HEK293 (cell line): ENCODE results near the gene SLC46A2.

Experiments used
- CTCF ChIA-PET: fragments of 350-600 bp; formaldehyde crosslinking; extraction: SDS; loops from one replicate; lab custom pipeline; 2021; ENCODE audit warnings: antibody characterized with exemption; lab: Yijun Ruan, JAX
- POLR2A ChIA-PET: fragments of 300-600 bp; formaldehyde crosslinking; extraction: SDS; loops from one replicate; lab custom pipeline; 2020; ENCODE audit warnings: antibody characterized with exemption, inconsistent platforms; lab: Yijun Ruan, JAX
- H3K27ac ChIP-seq: fragments of 200-500 bp; sonication (Bioruptor generic); 2 replicates; pipeline ENCODE4 v1.5.1; 2014; ENCODE audit warnings: low read depth, low read length, control low read depth, inconsistent platforms; ENCODE audit errors: extremely low read depth
- H3K36me3 ChIP-seq, 2 experiments: fragments of 200-500 bp in 1 of 2; sonication (Bioruptor generic) in 1 of 2; 1 replicate in 1 of 2; 2 replicates in 1 of 2; pipeline ENCODE4 v1.5.1; 2014 to 2017; ENCODE audit warnings: inconsistent platforms in 2 of 2, low read length in 2 of 2; ENCODE audit not compliant: control insufficient read depth in 2 of 2, insufficient read depth in 1 of 2
- H3K4me1 ChIP-seq: fragments of 200-500 bp; sonication (Bioruptor generic); 2 replicates; pipeline ENCODE4 v1.5.1; 2014; ENCODE audit warnings: mild to moderate bottlenecking, low read length, inconsistent platforms; ENCODE audit not compliant: control insufficient read depth, insufficient read depth
- H3K4me3 ChIP-seq: 2 replicates; pipeline ENCODE4 v1.5.1; 2011; ENCODE audit warnings: low read depth, mild to moderate bottlenecking, control low read depth, low read length, moderate library complexity
- H3K9me3 ChIP-seq: fragments of 200-500 bp; sonication (Bioruptor generic); 2 replicates; pipeline ENCODE4 v1.5.1; 2014; ENCODE audit warnings: low read depth, low read length, inconsistent platforms; ENCODE audit not compliant: control insufficient read depth, insufficient read depth
- BCL11B ChIP-seq: fragments of 450-650 bp; formaldehyde crosslinking; IDR thresholded peaks from 2 replicates; pipeline ENCODE4 v1.5.1; 2016; ENCODE audit warnings: low read depth, missing biosample characterization, missing genetic modification characterization
- HOXA7 ChIP-seq: sonication (generic); formaldehyde crosslinking; IDR thresholded peaks from 2 replicates; pipeline ENCODE4 v1.8.1; 2022; ENCODE audit warnings: missing genetic modification reagents, borderline replicate concordance
- KLF16 ChIP-seq: fragments of 450-650 bp; formaldehyde crosslinking; IDR thresholded peaks from 2 replicates; pipeline ENCODE4 v1.5.1; 2017; ENCODE audit warnings: missing biosample characterization, missing genetic modification characterization
- MEIS1 ChIP-seq: sonication (generic); formaldehyde crosslinking; IDR thresholded peaks from 2 replicates; pipeline ENCODE4 v1.8.1; 2022; ENCODE audit warnings: missing genetic modification reagents, mild to moderate bottlenecking, borderline replicate concordance
- SETDB1 ChIP-seq: IDR thresholded peaks from one replicate; pipeline ENCODE4 v1.6.1; 2017; ENCODE audit warnings: mild to moderate bottlenecking, low read length, moderate library complexity, mixed read lengths; ENCODE audit not compliant: insufficient read length
- TRIM28 ChIP-seq: IDR thresholded peaks from 2 replicates; pipeline ENCODE4 v1.6.1; 2011; ENCODE audit warnings: low read length, control low read depth, borderline replicate concordance
- ZFP41 ChIP-seq: fragments of 450-650 bp; formaldehyde crosslinking; IDR thresholded peaks from 2 replicates; pipeline ENCODE4 v1.5.1; 2016; ENCODE audit warnings: missing biosample characterization, missing genetic modification characterization, borderline replicate concordance
- ZFP69B ChIP-seq: fragments of 450-650 bp; formaldehyde crosslinking; IDR thresholded peaks from 2 replicates; pipeline ENCODE4 v1.5.1; 2016; ENCODE audit warnings: missing biosample characterization, missing genetic modification characterization
- ZNF112 ChIP-seq: fragments of 450-650 bp; formaldehyde crosslinking; IDR thresholded peaks from 2 replicates; pipeline ENCODE4 v1.5.0; 2017; ENCODE audit warnings: missing biosample characterization, missing genetic modification characterization
- ZNF121 ChIP-seq: fragments of 450-650 bp; formaldehyde crosslinking; IDR thresholded peaks from 2 replicates; pipeline ENCODE4 v1.5.1; 2016; ENCODE audit warnings: missing biosample characterization, missing genetic modification characterization
- ZNF140 ChIP-seq: fragments of 450-650 bp; formaldehyde crosslinking; IDR thresholded peaks from 2 replicates; pipeline ENCODE4 v1.5.1; 2016; ENCODE audit warnings: missing biosample characterization, missing genetic modification characterization
- ZNF169 ChIP-seq: fragments of 450-650 bp; formaldehyde crosslinking; IDR thresholded peaks from 2 replicates; pipeline ENCODE4 v1.5.1; 2016; ENCODE audit warnings: missing biosample characterization, missing genetic modification characterization
- ZNF223 ChIP-seq: fragments of 450-650 bp; formaldehyde crosslinking; IDR thresholded peaks from 2 replicates; pipeline ENCODE4 v1.5.1; 2016; ENCODE audit warnings: missing biosample characterization, missing genetic modification characterization
- ZNF292 ChIP-seq: fragments of 450-650 bp; formaldehyde crosslinking; IDR thresholded peaks from 2 replicates; pipeline ENCODE4 v1.5.1; 2016; ENCODE audit warnings: low read depth, missing biosample characterization, missing genetic modification characterization, borderline replicate concordance
- ZNF335 ChIP-seq: fragments of 450-650 bp; formaldehyde crosslinking; conservative IDR thresholded peaks from 2 replicates; pipeline ENCODE4 v1.5.1; 2016; ENCODE audit warnings: missing biosample characterization, missing genetic modification characterization
- ZNF37A ChIP-seq: fragments of 450-650 bp; IDR thresholded peaks from 2 replicates; pipeline ENCODE4 v1.5.1; 2018; ENCODE audit warnings: missing biosample characterization, missing genetic modification characterization
- ZNF433 ChIP-seq: fragments of 450-650 bp; formaldehyde crosslinking; IDR thresholded peaks from 2 replicates; pipeline ENCODE4 v1.5.1; 2016; ENCODE audit warnings: missing biosample characterization, missing genetic modification characterization, low read depth
- ZNF544 ChIP-seq: fragments of 450-650 bp; formaldehyde crosslinking; IDR thresholded peaks from 2 replicates; pipeline ENCODE4 v1.5.0; 2017; ENCODE audit warnings: missing biosample characterization, missing genetic modification characterization
- ZNF548 ChIP-seq: fragments of 450-650 bp; formaldehyde crosslinking; IDR thresholded peaks from 2 replicates; pipeline ENCODE4 v1.5.1; 2016; ENCODE audit warnings: missing biosample characterization, missing genetic modification characterization
- ZNF549 ChIP-seq: fragments of 450-650 bp; IDR thresholded peaks from 2 replicates; pipeline ENCODE4 v1.5.1; 2018; ENCODE audit warnings: missing biosample characterization, missing genetic modification characterization, mild to moderate bottlenecking, inconsistent platforms, moderate library complexity
- ZNF621 ChIP-seq: fragments of 450-650 bp; formaldehyde crosslinking; IDR thresholded peaks from 2 replicates; pipeline ENCODE4 v1.5.1; 2017; ENCODE audit warnings: missing biosample characterization, missing genetic modification characterization
- ZNF843 ChIP-seq: fragments of 450-650 bp; formaldehyde crosslinking; IDR thresholded peaks from 2 replicates; pipeline ENCODE4 v1.5.1; 2016; ENCODE audit warnings: missing biosample characterization, missing genetic modification characterization
- TF ChIP-seq, protein P1 (sequence below): fragments of 450-650 bp; formaldehyde crosslinking; IDR thresholded peaks from 2 replicates; pipeline ENCODE4 v1.5.1; 2016; ENCODE audit warnings: missing biosample characterization, missing genetic modification characterization
- TF ChIP-seq, protein P2 (sequence below): fragments of 450-650 bp; formaldehyde crosslinking; IDR thresholded peaks from 2 replicates; pipeline ENCODE4 v1.5.1; 2016; ENCODE audit warnings: missing biosample characterization, missing genetic modification characterization
- TF ChIP-seq, protein P3 (sequence below): fragments of 450-650 bp; formaldehyde crosslinking; IDR thresholded peaks from 2 replicates; pipeline ENCODE4 v1.5.0; 2017; ENCODE audit warnings: missing biosample characterization, missing genetic modification characterization, borderline replicate concordance
- TF ChIP-seq, protein P4 (sequence below): fragments of 450-650 bp; formaldehyde crosslinking; IDR thresholded peaks from 2 replicates; pipeline ENCODE4 v1.5.1; 2016; ENCODE audit warnings: missing biosample characterization, missing genetic modification characterization
- TF ChIP-seq, protein P5 (sequence below): fragments of 450-650 bp; formaldehyde crosslinking; IDR thresholded peaks from 2 replicates; pipeline ENCODE4 v1.5.1; 2016; ENCODE audit warnings: missing biosample characterization, missing genetic modification characterization

SLC46A2 gene

GRCh38 chr9:112861155-112861554 lies 29.5 kb downstream of the SLC46A2 start:
- no peak for TF ChIP-seq ZFP41 (tag by site-specific recombination)
- TF ChIP-seq ZNF223 (tag by site-specific recombination): no peak
- TF ChIP-seq, protein P1, sequence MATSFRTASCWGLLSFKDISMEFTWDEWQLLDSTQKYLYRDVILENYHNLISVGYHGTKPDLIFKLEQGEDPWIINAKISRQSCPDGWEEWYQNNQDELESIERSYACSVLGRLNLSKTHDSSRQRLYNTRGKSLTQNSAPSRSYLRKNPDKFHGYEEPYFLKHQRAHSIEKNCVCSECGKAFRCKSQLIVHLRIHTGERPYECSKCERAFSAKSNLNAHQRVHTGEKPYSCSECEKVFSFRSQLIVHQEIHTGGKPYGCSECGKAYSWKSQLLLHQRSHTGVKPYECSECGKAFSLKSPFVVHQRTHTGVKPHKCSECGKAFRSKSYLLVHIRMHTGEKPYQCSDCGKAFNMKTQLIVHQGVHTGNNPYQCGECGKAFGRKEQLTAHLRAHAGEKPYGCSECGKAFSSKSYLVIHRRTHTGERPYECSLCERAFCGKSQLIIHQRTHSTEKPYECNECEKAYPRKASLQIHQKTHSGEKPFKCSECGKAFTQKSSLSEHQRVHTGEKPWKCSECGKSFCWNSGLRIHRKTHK (tag by site-specific recombination): no peak
- TF ChIP-seq ZNF548 (tag by site-specific recombination): no peak
- no peak for TF ChIP-seq ZNF335 (tag by site-specific recombination)
- TF ChIP-seq ZNF292 (tag by site-specific recombination): no peak
- TF ChIP-seq KLF16: no peak
- no peak for TF ChIP-seq ZNF621
- no peak for TF ChIP-seq ZNF843 (tag by site-specific recombination)
- TF ChIP-seq, protein P2, sequence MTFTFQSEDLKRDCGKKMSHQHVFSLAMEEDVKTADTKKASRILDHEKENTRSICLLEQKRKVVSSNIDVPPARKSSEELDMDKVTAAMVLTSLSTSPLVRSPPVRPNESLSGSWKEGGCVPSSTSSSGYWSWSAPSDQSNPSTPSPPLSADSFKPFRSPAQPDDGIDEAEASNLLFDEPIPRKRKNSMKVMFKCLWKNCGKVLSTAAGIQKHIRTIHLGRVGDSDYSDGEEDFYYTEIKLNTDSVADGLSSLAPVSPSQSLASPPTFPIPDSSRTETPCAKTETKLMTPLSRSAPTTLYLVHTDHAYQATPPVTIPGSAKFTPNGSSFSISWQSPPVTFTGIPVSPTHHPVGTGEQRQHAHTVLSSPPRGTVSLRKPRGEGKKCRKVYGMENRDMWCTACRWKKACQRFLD (tag by site-specific recombination): no peak
- no peaks in the 10 kb centered on the region for H3K9me3 ChIP-seq
- no peak overlapping the region for H3K27ac ChIP-seq
- H3K4me3 ChIP-seq: no peak overlapping the region
- ChIA-PET CTCF (interaction anchor here (0.7 to 1.0 kb wide), 2 partner anchors 41 to 797 kb away, joined by 3 to 4 read pairs; no protein-coding TSS in a partner anchor), POLR2A (no interaction called here)
- peaks cover 0 to 25% of the 10 kb centered on the region in 2 experiments; a peak in 2 of 3 replicates for H3K36me3 ChIP-seq
- H3K4me1 ChIP-seq: no peaks in the 10 kb centered on the region

DNA sequence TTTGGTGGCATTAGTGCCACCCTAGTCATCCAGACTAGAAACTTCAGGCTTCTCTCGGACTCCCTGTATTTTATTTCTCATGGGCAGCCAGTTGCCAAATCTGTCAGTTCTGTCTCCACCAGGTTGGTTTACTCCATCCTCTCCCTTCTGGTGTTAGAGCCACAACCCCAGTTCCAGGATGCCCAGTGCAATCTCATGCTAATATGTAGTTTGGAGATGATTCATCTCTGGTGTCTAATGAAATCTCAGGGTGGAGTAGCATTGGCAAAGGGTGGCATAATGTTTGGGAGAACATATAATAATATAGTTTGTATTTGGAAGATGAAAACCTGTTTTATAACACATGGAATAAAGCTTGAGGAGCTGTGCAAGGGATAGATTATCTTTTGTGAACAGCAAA lies 30.2 kb downstream of the SLC46A2 start:
- Histone ChIP-seq H3K4me1 (no peaks in the 10 kb centered on the region), H3K4me3 (no peak overlapping the region)
- POLR2A ChIA-PET: no interaction called here
- TF ChIP-seq, protein P3, sequence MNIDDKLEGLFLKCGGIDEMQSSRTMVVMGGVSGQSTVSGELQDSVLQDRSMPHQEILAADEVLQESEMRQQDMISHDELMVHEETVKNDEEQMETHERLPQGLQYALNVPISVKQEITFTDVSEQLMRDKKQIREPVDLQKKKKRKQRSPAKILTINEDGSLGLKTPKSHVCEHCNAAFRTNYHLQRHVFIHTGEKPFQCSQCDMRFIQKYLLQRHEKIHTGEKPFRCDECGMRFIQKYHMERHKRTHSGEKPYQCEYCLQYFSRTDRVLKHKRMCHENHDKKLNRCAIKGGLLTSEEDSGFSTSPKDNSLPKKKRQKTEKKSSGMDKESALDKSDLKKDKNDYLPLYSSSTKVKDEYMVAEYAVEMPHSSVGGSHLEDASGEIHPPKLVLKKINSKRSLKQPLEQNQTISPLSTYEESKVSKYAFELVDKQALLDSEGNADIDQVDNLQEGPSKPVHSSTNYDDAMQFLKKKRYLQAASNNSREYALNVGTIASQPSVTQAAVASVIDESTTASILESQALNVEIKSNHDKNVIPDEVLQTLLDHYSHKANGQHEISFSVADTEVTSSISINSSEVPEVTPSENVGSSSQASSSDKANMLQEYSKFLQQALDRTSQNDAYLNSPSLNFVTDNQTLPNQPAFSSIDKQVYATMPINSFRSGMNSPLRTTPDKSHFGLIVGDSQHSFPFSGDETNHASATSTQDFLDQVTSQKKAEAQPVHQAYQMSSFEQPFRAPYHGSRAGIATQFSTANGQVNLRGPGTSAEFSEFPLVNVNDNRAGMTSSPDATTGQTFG (tag by site-specific recombination): no peak
- no peak for TF ChIP-seq ZNF169 (tag by site-specific recombination)
- TF ChIP-seq ZNF37A (tag by site-specific recombination): no peak
- TF ChIP-seq, protein P4, sequence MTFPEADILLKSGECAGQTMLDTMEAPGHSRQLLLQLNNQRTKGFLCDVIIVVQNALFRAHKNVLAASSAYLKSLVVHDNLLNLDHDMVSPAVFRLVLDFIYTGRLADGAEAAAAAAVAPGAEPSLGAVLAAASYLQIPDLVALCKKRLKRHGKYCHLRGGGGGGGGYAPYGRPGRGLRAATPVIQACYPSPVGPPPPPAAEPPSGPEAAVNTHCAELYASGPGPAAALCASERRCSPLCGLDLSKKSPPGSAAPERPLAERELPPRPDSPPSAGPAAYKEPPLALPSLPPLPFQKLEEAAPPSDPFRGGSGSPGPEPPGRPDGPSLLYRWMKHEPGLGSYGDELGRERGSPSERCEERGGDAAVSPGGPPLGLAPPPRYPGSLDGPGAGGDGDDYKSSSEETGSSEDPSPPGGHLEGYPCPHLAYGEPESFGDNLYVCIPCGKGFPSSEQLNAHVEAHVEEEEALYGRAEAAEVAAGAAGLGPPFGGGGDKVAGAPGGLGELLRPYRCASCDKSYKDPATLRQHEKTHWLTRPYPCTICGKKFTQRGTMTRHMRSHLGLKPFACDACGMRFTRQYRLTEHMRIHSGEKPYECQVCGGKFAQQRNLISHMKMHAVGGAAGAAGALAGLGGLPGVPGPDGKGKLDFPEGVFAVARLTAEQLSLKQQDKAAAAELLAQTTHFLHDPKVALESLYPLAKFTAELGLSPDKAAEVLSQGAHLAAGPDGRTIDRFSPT (tag by site-specific recombination): no peak
- no peak for TF ChIP-seq ZNF140 (tag by site-specific recombination)
- no peak for TF ChIP-seq ZNF544 (tag by site-specific recombination)
- no peak for TF ChIP-seq HOXA7 (CRISPR knock-in tag)
- TF ChIP-seq SETDB1: no peak
- TF ChIP-seq, protein P5, sequence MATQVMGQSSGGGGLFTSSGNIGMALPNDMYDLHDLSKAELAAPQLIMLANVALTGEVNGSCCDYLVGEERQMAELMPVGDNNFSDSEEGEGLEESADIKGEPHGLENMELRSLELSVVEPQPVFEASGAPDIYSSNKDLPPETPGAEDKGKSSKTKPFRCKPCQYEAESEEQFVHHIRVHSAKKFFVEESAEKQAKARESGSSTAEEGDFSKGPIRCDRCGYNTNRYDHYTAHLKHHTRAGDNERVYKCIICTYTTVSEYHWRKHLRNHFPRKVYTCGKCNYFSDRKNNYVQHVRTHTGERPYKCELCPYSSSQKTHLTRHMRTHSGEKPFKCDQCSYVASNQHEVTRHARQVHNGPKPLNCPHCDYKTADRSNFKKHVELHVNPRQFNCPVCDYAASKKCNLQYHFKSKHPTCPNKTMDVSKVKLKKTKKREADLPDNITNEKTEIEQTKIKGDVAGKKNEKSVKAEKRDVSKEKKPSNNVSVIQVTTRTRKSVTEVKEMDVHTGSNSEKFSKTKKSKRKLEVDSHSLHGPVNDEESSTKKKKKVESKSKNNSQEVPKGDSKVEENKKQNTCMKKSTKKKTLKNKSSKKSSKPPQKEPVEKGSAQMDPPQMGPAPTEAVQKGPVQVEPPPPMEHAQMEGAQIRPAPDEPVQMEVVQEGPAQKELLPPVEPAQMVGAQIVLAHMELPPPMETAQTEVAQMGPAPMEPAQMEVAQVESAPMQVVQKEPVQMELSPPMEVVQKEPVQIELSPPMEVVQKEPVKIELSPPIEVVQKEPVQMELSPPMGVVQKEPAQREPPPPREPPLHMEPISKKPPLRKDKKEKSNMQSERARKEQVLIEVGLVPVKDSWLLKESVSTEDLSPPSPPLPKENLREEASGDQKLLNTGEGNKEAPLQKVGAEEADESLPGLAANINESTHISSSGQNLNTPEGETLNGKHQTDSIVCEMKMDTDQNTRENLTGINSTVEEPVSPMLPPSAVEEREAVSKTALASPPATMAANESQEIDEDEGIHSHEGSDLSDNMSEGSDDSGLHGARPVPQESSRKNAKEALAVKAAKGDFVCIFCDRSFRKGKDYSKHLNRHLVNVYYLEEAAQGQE: no peak
- no peak for TF ChIP-seq ZNF121 (tag by site-specific recombination)
- TF ChIP-seq BCL11B (tag by site-specific recombination): no peak
- no peak for TF ChIP-seq ZNF112 (tag by site-specific recombination)
- TF ChIP-seq ZFP69B (tag by site-specific recombination): no peak
- TF ChIP-seq ZNF549 (tag by site-specific recombination): no peak
- TF ChIP-seq ZNF433 (tag by site-specific recombination): no peak
- TF ChIP-seq MEIS1 (CRISPR knock-in tag): no peak
- TF ChIP-seq TRIM28: no peak

More for the DNA sequence above, 30.2 kb downstream of the SLC46A2 start:
- H3K36me3 ChIP-seq: peaks cover 0 to 20% of the 10 kb centered on the region in 2 experiments; a peak in 2 of 3 replicates
- CTCF ChIA-PET: interaction anchor here (1.0 kb wide), 1 partner anchor 42 kb away, joined by 3 read pairs; no protein-coding TSS in a partner anchor
- H3K9me3 ChIP-seq: no peaks in the 10 kb centered on the region
- H3K27ac ChIP-seq: no peak overlapping the region
